Measurements from ENCODE around the gene DOCK11. TPM values are rescaled to one million over a fixed set of nuclear protein-coding genes. Genes with fewer than 3 reads are reported as not detected.

Gene DOCK11
- total RNA-seq, 4 donors from 2014 or later = 61.9 to 139 (median 80.1) TPM

- peak overlapping the region; percentile 82 to 95 for H3K4me3 ChIP-seq
- H3K4me1 ChIP-seq = peaks cover 0 to 29% (median 0%) of the 10 kb centered on the region in 3 donors
- H3K27me3 ChIP-seq = no peaks in the 10 kb centered on the region
- 15% methylated on average over 10 of the region's 81 CpGs; no CpG with 5 or more reads in 1 of the 2 donors for WGBS, 2 donors (ENCODE audit: low coverage in 1 of 2)
- H3K27ac ChIP-seq = peak overlapping the region; percentile 92 to 96 (median 94)
- ATAC-seq = peak; percentile 26
- TF ChIP-seq POLR2A (IDR thresholded peaks at IDR 0.05) (no peak), EP300 (IDR thresholded peaks at IDR 0.05) (no peak), CTCF (IDR thresholded peaks at IDR 0.05) (no peak), POLR2AphosphoS5 (IDR thresholded peaks at IDR 0.05) (no peak)
- H3K9me3 ChIP-seq = no peaks in the 10 kb centered on the region
- no peaks in the 10 kb centered on the region for H3K36me3 ChIP-seq
Observed at GRCh38 chrX:118495958-118496762, 545 bp downstream of the DOCK11 start.

GRCh38 chrX:118496763-118497079, 1.1 kb downstream of the DOCK11 start:
- TF ChIP-seq POLR2A (IDR thresholded peaks at IDR 0.05) = no peak
- no peak for TF ChIP-seq POLR2AphosphoS5 (IDR thresholded peaks at IDR 0.05)
- TF ChIP-seq CTCF (IDR thresholded peaks at IDR 0.05) = no peak
- WGBS, 2 donors (ENCODE audit: low coverage in 1 of 2) = 0 to 29% methylated on average over 3 to 8 of the region's 13 CpGs
- peak overlapping the region; percentile 92 to 96 (median 94) for H3K27ac ChIP-seq
- no peaks in the 10 kb centered on the region for H3K9me3 ChIP-seq
- H3K4me3 ChIP-seq = peak overlapping the region; percentile 82 to 95
- peaks cover 0 to 31% (median 0%) of the 10 kb centered on the region in 3 donors for H3K4me1 ChIP-seq
- no peak for ATAC-seq
- H3K36me3 ChIP-seq = no peaks in the 10 kb centered on the region
- H3K27me3 ChIP-seq = no peaks in the 10 kb centered on the region

GRCh38 chrX:118497180-118497818, 1.7 kb downstream of the DOCK11 start:
- 8 to 27% methylated on average over 5 to 7 of the region's 7 CpGs for WGBS, 2 donors (ENCODE audit: low coverage in 1 of 2)
- Histone ChIP-seq H3K4me1 (peaks cover 0 to 37% (median 0%) of the 10 kb centered on the region in 3 donors), H3K27ac (peak overlapping the region; percentile 20 to 96 (median 92)), H3K9me3 (no peaks in the 10 kb centered on the region), H3K36me3 (no peaks in the 10 kb centered on the region), H3K4me3 (peak overlapping the region; percentile 82 to 95), H3K27me3 (no peaks in the 10 kb centered on the region)
- ATAC-seq = no peak
- TF ChIP-seq POLR2AphosphoS5 (IDR thresholded peaks at IDR 0.05) (no peak), EP300 (IDR thresholded peaks at IDR 0.05) (no peak), CTCF (IDR thresholded peaks at IDR 0.05) (no peak), POLR2A (IDR thresholded peaks at IDR 0.05) (no peak)

GRCh38 chrX:118498351-118498750, 2.7 kb downstream of the DOCK11 start:
- no peaks in the 10 kb centered on the region for H3K36me3 ChIP-seq
- H3K4me3 ChIP-seq = no peak overlapping the region
- no peaks in the 10 kb centered on the region for H3K9me3 ChIP-seq
- H3K4me1 ChIP-seq = peaks cover 0 to 45% (median 0%) of the 10 kb centered on the region in 3 donors
- no peak for TF ChIP-seq EP300 (IDR thresholded peaks at IDR 0.05)
- ATAC-seq = no peak
- 41 to 80% methylated on average over 3 of the region's 3 CpGs for WGBS, 2 donors (ENCODE audit: low coverage in 1 of 2)
- no peaks in the 10 kb centered on the region for H3K27me3 ChIP-seq
- H3K27ac ChIP-seq = peak overlapping the region in 3 of 4 donors; percentile 92 to 96 (median 92)

GRCh38 chrX:118498755-118499154, 3.1 kb downstream of the DOCK11 start:
- H3K4me1 ChIP-seq = peaks cover 0 to 49% (median 0%) of the 10 kb centered on the region in 3 donors
- TF ChIP-seq POLR2AphosphoS5 (IDR thresholded peaks at IDR 0.05) (no peak), CTCF (IDR thresholded peaks at IDR 0.05) (no peak), POLR2A (IDR thresholded peaks at IDR 0.05) (no peak), EP300 (IDR thresholded peaks at IDR 0.05) (no peak)
- peak overlapping the region in 2 of 4 donors; percentile 92 to 96 for H3K27ac ChIP-seq
- no peaks in the 10 kb centered on the region for H3K36me3 ChIP-seq
- 33 to 66% methylated on average over 1 to 2 of the region's 2 CpGs for WGBS, 2 donors (ENCODE audit: low coverage in 1 of 2)
- no peak overlapping the region for H3K4me3 ChIP-seq
- no peaks in the 10 kb centered on the region for H3K9me3 ChIP-seq
- ATAC-seq = no peak
- no peaks in the 10 kb centered on the region for H3K27me3 ChIP-seq
